ENCODE data around the gene PHRF1. TPM values are rescaled to one million over a fixed set of nuclear protein-coding genes. Genes with fewer than 3 reads are reported as not detected.

The PHRF1 gene
- total and polyA plus RNA-seq, 2 donors (not counting 3 experiments of a cell fraction or from before 2014, with no cell fraction given): 14.2 to 39.4 TPM

DNA sequence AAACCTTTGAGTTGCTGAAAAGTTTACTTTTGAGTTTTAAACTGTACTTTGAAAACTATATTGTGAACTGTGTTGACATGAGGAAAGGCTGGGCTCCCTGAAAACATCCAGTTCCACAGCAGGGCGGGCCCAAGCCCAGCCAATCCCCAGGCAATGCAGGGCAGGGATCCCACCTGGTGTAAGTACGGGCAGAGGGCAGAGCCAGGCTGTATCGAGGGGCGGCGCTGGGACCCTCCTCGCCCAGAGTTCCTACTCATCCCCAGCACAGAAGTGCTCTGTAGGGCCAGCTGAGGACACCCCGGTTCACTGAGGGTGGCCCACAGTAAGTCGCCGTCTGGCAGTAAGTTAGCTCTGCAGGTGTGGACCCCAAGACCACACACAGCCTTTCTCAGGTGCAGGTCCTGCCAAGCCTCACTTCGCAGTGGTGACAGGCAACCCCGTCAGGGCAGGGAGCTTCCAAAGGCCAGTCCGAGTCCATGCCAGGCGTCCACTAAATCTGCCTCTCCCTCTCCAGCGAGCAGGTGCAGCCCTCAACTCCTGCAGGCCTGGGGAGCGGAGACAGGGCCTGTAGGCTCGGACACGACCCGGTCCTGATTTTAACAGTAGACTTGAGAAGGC lies 9.2 kb upstream of the PHRF1 start:
- CTCF ChIA-PET: interaction anchor here (1.8 kb wide), 1 partner anchor 12 kb away, joined by 6 read pairs; no protein-coding TSS in a partner anchor
- Histone ChIP-seq H3K79me2 (ENCODE audit: control insufficient read depth, insufficient read depth, low read length) (no peaks in the 10 kb centered on the region), H2AFZ (ENCODE audit: low read depth, low read length) (no peak overlapping the region), H3K4me2 (ENCODE audit: insufficient read depth, low read length) (no peak overlapping the region), H3K27ac (ENCODE audit: insufficient read depth, low read depth, low read length) (no peak overlapping the region), H3K9me3 (replicated peaks; ENCODE audit: control insufficient read depth, insufficient read depth, low read length) (no peaks in the 10 kb centered on the region), H3K9me1 (replicated peaks; ENCODE audit: control insufficient read depth, extremely low read depth, insufficient read depth, low read length) (no peaks in the 10 kb centered on the region), H3K36me3 (ENCODE audit: control insufficient read depth in 2 of 2, extremely low read depth in 1 of 2, insufficient read depth in 2 of 2, low read length in 2 of 2) (peaks cover 0 to 2% of the 10 kb centered on the region in 2 experiments), H3K27me3 (ENCODE audit: control insufficient read depth in 2 of 2, insufficient read depth in 2 of 2, low read length in 2 of 2) (no peaks in the 10 kb centered on the region), H3K4me3 (replicated peaks in 1 of 3; ENCODE audit: insufficient read depth in 1 of 3, low read depth in 1 of 3, low read length in 3 of 3) (no peak overlapping the region), H3K9ac (replicated peaks; ENCODE audit: extremely low read depth, insufficient read depth, low read length) (no peak overlapping the region), H4K20me1 (replicated peaks; ENCODE audit: control insufficient read depth, extremely low read depth, insufficient read depth, low read length) (no peaks in the 10 kb centered on the region), H3K4me1 (ENCODE audit: control insufficient read depth, extremely low read depth, insufficient read depth, low read length) (peaks cover 11% of the 10 kb centered on the region)
- dilution Hi-C loops (cut with MboI; ENCODE audit: extremely low pct_ligation_motif_present, low sequenced_read_pairs): no loop called here
- no peak for DNase-seq (ENCODE audit: low read depth, low spot score)
- no TSS peak for BruUV-seq (replicated peaks)
- FAIRE-seq: no peak
- POLR2A ChIA-PET: no interaction called here
- TF ChIP-seq FOS (IDR thresholded peaks at IDR 0.05; ENCODE audit: borderline replicate concordance, insufficient read depth, low read length): no peak
- TF ChIP-seq, protein P1, sequence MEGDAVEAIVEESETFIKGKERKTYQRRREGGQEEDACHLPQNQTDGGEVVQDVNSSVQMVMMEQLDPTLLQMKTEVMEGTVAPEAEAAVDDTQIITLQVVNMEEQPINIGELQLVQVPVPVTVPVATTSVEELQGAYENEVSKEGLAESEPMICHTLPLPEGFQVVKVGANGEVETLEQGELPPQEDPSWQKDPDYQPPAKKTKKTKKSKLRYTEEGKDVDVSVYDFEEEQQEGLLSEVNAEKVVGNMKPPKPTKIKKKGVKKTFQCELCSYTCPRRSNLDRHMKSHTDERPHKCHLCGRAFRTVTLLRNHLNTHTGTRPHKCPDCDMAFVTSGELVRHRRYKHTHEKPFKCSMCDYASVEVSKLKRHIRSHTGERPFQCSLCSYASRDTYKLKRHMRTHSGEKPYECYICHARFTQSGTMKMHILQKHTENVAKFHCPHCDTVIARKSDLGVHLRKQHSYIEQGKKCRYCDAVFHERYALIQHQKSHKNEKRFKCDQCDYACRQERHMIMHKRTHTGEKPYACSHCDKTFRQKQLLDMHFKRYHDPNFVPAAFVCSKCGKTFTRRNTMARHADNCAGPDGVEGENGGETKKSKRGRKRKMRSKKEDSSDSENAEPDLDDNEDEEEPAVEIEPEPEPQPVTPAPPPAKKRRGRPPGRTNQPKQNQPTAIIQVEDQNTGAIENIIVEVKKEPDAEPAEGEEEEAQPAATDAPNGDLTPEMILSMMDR (IDR thresholded peaks at IDR 0.05; ENCODE audit: extremely low read depth in 1 of 2, insufficient read depth in 1 of 2, low read depth in 1 of 2, low read length in 2 of 2): no peak
- no peak for TF ChIP-seq JUN (IDR thresholded peaks at IDR 0.05; ENCODE audit: borderline replicate concordance, insufficient read depth, insufficient read length, low read depth)
- no peak for TF ChIP-seq POLR2A (IDR thresholded peaks at IDR 0.05; ENCODE audit: low read depth, low read length)
- TF ChIP-seq GATA2 (IDR thresholded peaks at IDR 0.05; ENCODE audit: insufficient read depth, insufficient read length, low read depth, low read length): no peak
- TF ChIP-seq, protein P2, sequence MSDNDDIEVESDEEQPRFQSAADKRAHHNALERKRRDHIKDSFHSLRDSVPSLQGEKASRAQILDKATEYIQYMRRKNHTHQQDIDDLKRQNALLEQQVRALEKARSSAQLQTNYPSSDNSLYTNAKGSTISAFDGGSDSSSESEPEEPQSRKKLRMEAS (IDR thresholded peaks at IDR 0.05; ENCODE audit: insufficient read depth, insufficient read length): no peak
- TF ChIP-seq EZH2 (IDR thresholded peaks at IDR 0.05; ENCODE audit: borderline replicate concordance, low read depth, low read length, severe bottlenecking): no peak
- TF ChIP-seq POLR2AphosphoS5 (IDR thresholded peaks at IDR 0.05; ENCODE audit: insufficient read depth, low read depth, low read length): no peak
- no peak for TF ChIP-seq MYC (IDR thresholded peaks at IDR 0.05; ENCODE audit: low read depth, low read length)
- intact Hi-C loops (cut with micrococcal nuclease): no loop called here
